ENCODE measurements around the gene TSPAN14. TPM values are rescaled to one million over a fixed set of nuclear protein-coding genes. Genes with fewer than 3 reads are reported as not detected.

Gene TSPAN14
- total RNA-seq, 1 donor from 2014 or later = 111 TPM

DNA sequence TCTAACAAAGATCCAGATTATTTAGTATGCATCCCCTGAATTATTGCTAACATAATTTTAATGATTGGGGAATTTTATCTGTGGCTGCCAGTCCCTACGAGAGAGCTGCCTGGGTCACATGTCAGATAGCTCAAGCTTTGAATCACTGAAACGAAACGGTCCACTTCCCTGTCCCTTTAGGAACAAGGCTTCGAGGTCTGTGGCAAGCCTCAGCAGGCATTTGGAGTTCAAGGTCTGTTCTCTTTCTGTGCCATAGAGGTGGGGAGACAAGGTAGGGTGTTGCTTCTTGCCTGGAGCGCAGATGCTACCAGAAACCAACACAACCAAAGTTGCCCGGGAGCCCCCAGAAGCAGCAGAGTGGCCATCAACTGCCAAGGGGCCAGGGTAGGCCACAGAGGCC lies 69.7 kb downstream of the TSPAN14 start:
- Mint-ChIP-seq H3K9me3 (no peaks in the 10 kb centered on the region), H3K36me3 (peaks cover 4% of the 10 kb centered on the region), H3K4me1 (ENCODE audit: unreplicated experiment) (peaks cover 5% of the 10 kb centered on the region), H3K4me3 (no peak overlapping the region), H3K27me3 (no peaks in the 10 kb centered on the region), H3K27ac (no peak overlapping the region)
- TF ChIP-seq, protein P1, sequence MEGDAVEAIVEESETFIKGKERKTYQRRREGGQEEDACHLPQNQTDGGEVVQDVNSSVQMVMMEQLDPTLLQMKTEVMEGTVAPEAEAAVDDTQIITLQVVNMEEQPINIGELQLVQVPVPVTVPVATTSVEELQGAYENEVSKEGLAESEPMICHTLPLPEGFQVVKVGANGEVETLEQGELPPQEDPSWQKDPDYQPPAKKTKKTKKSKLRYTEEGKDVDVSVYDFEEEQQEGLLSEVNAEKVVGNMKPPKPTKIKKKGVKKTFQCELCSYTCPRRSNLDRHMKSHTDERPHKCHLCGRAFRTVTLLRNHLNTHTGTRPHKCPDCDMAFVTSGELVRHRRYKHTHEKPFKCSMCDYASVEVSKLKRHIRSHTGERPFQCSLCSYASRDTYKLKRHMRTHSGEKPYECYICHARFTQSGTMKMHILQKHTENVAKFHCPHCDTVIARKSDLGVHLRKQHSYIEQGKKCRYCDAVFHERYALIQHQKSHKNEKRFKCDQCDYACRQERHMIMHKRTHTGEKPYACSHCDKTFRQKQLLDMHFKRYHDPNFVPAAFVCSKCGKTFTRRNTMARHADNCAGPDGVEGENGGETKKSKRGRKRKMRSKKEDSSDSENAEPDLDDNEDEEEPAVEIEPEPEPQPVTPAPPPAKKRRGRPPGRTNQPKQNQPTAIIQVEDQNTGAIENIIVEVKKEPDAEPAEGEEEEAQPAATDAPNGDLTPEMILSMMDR (conservative IDR thresholded peaks at IDR 0.05) = no peak
- DNase-seq (ENCODE audit: extremely low spot score, unreplicated experiment) = no peak

DNA sequence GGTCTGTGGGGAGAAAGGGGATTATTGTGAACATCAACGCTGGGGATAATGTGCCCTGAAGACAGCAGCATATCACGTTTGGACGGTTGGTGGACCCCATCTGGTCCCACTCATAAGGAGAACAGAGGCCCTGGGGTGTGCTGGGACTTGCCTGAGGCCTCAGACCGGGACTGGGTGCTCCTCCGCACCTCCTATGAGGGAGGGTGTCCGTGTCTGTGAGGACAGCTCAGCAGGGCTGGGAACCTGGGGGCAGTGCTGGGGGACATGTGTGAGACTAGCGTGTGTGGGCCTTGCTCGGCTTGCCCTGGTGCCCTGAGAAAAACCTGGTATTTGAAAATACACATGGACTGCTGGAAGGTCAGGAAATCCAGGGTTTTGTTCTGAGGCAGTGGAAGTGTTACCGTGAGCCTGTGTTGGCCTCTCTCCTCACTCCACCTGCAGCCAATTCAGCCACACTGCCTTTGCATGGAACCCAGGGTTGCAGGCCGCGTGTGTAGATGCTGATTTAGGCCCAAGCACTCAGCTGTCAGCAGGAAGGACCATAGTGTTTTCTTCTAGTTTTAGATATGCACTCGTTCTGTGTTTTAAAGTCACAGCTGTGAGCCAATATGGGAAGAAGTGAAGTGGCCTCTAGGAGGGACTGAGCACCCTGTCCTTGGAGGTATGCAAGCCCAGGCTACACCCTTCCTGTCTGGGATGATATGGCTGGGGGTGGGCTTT lies 70.2 kb downstream of the TSPAN14 start:
- no peak overlapping the region for H3K4me3 Mint-ChIP-seq
- no peak for DNase-seq (ENCODE audit: extremely low spot score, unreplicated experiment)
- H3K27me3 Mint-ChIP-seq = no peaks in the 10 kb centered on the region
- no peak overlapping the region for H3K27ac Mint-ChIP-seq
- no peaks in the 10 kb centered on the region for H3K9me3 Mint-ChIP-seq
- peaks cover 3% of the 10 kb centered on the region for H3K36me3 Mint-ChIP-seq
- TF ChIP-seq, protein P1 (conservative IDR thresholded peaks at IDR 0.05) = no peak
- peaks cover 5% of the 10 kb centered on the region for H3K4me1 Mint-ChIP-seq (ENCODE audit: unreplicated experiment)

DNA sequence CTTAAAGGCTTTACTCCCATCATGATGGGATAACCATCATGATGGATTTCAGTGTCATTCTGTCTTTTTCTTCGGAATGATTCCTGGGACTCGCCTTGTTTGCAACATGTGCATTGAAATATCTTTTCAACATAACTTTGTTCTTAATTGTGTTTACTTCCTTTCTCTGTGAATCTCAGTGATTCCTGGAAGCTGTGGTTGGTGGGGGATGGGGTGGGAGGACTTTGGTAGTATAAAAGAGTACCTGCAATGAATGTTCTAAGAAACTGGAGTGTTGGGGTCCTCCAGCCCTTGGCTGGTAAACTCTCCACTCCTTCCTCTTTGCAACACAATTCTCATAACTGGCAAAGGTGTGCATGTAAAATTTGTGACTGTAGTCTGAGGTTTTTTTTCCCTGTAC lies 72.1 kb downstream of the TSPAN14 start:
- TF ChIP-seq, protein P1 (conservative IDR thresholded peaks at IDR 0.05) = no peak
- DNase-seq (ENCODE audit: extremely low spot score, unreplicated experiment) = no peak
- H3K27ac Mint-ChIP-seq = peak overlapping the region; percentile 72
- H3K9me3 Mint-ChIP-seq = no peaks in the 10 kb centered on the region
- H3K36me3 Mint-ChIP-seq = no peaks in the 10 kb centered on the region
- no peaks in the 10 kb centered on the region for H3K27me3 Mint-ChIP-seq
- H3K4me3 Mint-ChIP-seq = no peak overlapping the region
- H3K4me1 Mint-ChIP-seq (ENCODE audit: unreplicated experiment) = peaks cover 5% of the 10 kb centered on the region

DNA sequence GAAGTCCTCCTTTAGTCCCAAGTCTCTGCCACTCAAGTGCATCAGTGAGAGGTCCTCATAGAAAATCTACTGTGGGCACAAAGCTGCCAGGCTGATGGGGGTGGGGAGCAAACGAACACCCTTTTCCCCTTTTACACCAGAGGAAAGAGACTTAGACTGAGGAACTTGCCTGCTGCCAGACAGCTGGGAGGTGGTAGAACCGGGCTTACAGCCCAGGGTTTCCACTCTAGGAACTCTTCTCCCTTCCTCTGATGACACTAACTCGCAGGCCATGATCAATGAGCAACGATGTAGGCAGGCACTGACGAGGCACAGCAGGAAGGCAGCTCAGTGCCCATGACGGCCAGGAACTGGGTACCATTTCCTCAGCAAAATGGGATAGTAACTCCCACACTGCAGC lies 72.6 kb downstream of the TSPAN14 start:
- DNase-seq (ENCODE audit: extremely low spot score, unreplicated experiment) = no peak
- TF ChIP-seq, protein P1 (conservative IDR thresholded peaks at IDR 0.05) = no peak
- H3K27ac Mint-ChIP-seq = no peak overlapping the region
- no peaks in the 10 kb centered on the region for H3K36me3 Mint-ChIP-seq
- H3K9me3 Mint-ChIP-seq = no peaks in the 10 kb centered on the region
- no peaks in the 10 kb centered on the region for H3K27me3 Mint-ChIP-seq
- no peak overlapping the region for H3K4me3 Mint-ChIP-seq
- H3K4me1 Mint-ChIP-seq (ENCODE audit: unreplicated experiment) = peaks cover 5% of the 10 kb centered on the region

DNA sequence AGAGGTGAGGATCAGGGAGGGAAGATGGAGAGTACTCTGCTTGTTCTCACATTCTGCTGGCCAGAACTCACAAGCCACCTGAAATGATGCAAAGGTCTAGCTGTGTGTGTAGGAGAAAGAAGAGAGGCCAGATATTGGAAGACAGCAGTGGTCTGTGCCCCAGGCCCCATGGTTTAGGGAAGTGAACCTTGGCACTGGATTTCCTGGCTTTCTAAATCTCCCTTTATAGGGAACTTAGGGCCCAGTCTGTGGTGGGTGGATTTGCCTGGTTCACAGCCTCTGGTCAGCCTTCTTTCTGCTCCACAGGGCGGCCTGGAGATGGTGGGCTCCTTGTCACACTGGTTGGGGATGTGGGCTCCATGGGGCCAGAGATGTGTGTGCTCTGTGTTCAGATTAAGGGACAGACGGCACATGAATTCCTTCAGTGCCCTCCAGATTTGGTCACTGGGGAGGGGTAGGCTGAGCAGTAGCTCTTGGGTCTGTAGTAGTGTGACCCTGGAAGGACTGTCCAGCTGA lies 74.1 kb downstream of the TSPAN14 start:
- H3K4me3 Mint-ChIP-seq = no peak overlapping the region
- no peak for DNase-seq (ENCODE audit: extremely low spot score, unreplicated experiment)
- H3K27me3 Mint-ChIP-seq = no peaks in the 10 kb centered on the region
- H3K36me3 Mint-ChIP-seq = no peaks in the 10 kb centered on the region
- H3K27ac Mint-ChIP-seq = no peak overlapping the region
- TF ChIP-seq, protein P1 (conservative IDR thresholded peaks at IDR 0.05) = no peak
- H3K4me1 Mint-ChIP-seq (ENCODE audit: unreplicated experiment) = peaks cover 5% of the 10 kb centered on the region
- no peaks in the 10 kb centered on the region for H3K9me3 Mint-ChIP-seq

All from type B pancreatic cell (in vitro differentiated cells).